Measurements from ENCODE around the gene ENTPD2. TPM values are rescaled to one million over a fixed set of nuclear protein-coding genes. Genes with fewer than 3 reads are reported as not detected.
A peak's percentile ranks its signal among the peaks of the same experiment; 100 is the strongest.

The ENTPD2 gene
- total and polyA plus RNA-seq, 12 donors, result 0.32 to 3.3 (median 1.6) TPM

DNA sequence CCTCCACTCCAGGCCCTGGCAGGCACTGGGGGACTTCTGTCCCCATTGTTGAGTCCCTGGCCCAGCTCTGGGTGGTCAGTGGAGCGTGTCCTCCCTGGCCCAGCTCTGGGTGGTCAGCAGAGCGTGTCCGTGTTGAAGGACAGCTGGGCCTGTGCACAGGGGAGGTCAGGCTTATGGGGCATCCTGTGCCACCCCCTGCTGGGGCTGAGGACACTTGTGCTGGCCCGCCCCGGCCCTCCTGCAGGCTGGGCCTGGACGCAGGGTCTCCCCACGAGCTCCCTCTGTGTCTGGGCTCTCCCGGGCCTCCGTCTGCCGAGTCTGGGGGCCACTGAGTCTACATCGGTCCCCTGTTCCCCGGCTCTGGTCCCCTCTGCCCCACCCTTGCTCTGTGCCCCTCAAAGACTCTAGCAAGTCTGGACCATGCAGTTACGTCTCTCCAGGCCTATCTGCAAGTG lies 46.0 kb downstream of the ENTPD2 start:
- H3K9me3 ChIP-seq, result peaks cover 0 to 13% (median 0%) of the 10 kb centered on the region in 11 donors
- no peak overlapping the region for H3K4me3 ChIP-seq
- DNase-seq (no peak), ATAC-seq (peak in 3 of 8 donors; percentile 7 to 17 (median 14))
- no peaks in the 10 kb centered on the region for H3K27me3 ChIP-seq
- 90% methylated on average over 13 of the region's 13 CpGs for WGBS, 2 donors
- TF ChIP-seq, protein P1, sequence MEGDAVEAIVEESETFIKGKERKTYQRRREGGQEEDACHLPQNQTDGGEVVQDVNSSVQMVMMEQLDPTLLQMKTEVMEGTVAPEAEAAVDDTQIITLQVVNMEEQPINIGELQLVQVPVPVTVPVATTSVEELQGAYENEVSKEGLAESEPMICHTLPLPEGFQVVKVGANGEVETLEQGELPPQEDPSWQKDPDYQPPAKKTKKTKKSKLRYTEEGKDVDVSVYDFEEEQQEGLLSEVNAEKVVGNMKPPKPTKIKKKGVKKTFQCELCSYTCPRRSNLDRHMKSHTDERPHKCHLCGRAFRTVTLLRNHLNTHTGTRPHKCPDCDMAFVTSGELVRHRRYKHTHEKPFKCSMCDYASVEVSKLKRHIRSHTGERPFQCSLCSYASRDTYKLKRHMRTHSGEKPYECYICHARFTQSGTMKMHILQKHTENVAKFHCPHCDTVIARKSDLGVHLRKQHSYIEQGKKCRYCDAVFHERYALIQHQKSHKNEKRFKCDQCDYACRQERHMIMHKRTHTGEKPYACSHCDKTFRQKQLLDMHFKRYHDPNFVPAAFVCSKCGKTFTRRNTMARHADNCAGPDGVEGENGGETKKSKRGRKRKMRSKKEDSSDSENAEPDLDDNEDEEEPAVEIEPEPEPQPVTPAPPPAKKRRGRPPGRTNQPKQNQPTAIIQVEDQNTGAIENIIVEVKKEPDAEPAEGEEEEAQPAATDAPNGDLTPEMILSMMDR (IDR thresholded peaks at IDR 0.05), result no peak
- H3K4me1 ChIP-seq, result peaks cover 0 to 8% (median 0%) of the 10 kb centered on the region in 9 donors
- no peak overlapping the region for H3K27ac ChIP-seq
- peaks cover 0 to 43% (median 14%) of the 10 kb centered on the region in 9 donors for H3K36me3 ChIP-seq
- intact Hi-C loops (cut with DNase I), result no loop called here

- Histone ChIP-seq H3K4me3 (no peak overlapping the region), H3K9me3 (peaks cover 0 to 13% (median 0%) of the 10 kb centered on the region in 11 donors), H3K36me3 (peaks cover 0 to 37% (median 10%) of the 10 kb centered on the region in 9 donors), H3K27me3 (no peaks in the 10 kb centered on the region), H3K27ac (no peak overlapping the region), H3K4me1 (peaks cover 0 to 8% (median 0%) of the 10 kb centered on the region in 9 donors)
- intact Hi-C loops (cut with DNase I), result no loop called here
- peak in 2 of 8 donors; percentile 18 to 36 for ATAC-seq
- DNase-seq, result no peak
- 84 to 85% methylated on average over 28 to 30 of the region's 30 CpGs for WGBS, 2 donors
- TF ChIP-seq, protein P1 (IDR thresholded peaks at IDR 0.05), result no peak
Observed at GRCh38 chr9:137007108-137007815, 46.6 kb downstream of the ENTPD2 start.

DNA sequence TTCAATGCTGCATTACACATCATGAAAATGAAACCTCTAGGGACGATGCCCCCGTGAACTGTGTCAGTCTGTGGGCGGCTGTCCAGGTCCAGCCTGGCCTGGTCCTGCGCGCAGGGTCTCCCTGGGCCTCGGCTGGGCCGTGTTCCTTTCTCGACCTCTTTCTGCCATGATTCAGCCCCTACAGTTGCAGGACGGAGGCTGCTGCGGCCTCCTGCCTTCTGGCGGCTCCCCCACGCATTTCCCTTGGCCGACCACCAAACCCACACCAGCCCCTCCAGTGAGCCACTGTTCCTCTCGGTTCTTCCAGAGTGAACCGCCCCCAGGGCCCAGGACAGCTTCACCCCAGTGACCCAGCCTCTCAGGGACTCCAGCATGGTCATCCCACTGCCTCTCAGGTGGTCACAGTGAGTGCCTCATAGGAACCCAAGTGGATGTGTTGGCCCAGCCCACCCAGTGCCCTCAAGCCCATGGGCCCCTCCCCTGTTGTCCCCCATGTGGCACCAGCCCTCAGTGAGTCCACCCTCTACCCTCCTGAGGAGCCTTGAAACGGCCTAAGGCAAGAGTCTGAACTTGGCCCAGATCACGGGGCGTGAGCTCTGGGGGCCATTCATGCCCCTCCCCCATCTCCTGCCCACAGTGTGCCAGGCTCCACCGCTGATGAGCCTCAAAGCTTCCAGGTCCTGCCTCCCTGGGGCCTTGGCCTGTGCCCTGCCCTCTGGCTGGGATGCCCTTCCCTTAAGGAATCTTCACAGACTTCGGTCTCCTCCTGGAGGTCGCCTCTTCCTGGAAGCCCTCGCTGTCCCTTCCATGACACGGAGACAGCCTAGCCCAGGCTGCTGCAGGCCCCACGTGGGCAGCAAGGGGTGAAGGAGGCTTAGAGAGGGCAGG lies 47.5 kb downstream of the ENTPD2 start:
- WGBS, 2 donors, result 71% methylated on average over 24 of the region's 24 CpGs
- Histone ChIP-seq H3K4me3 (no peak overlapping the region), H3K27ac (no peak overlapping the region)

More for the DNA sequence above, 47.5 kb downstream of the ENTPD2 start:
- Histone ChIP-seq H3K9me3 (peaks cover 0 to 13% (median 0%) of the 10 kb centered on the region in 11 donors), H3K36me3 (peaks cover 0 to 28% (median 1%) of the 10 kb centered on the region in 9 donors), H3K4me1 (peaks cover 0 to 8% (median 0%) of the 10 kb centered on the region in 9 donors), H3K27me3 (no peaks in the 10 kb centered on the region)
- intact Hi-C loops (cut with DNase I), result no loop called here
- no peak for DNase-seq
- TF ChIP-seq, protein P1 (IDR thresholded peaks at IDR 0.05), result no peak
- peak in 4 of 8 donors; percentile 22 to 30 (median 28) for ATAC-seq
